ENCODE results near the gene RERE.

Gene RERE

GRCh38 chr1:8687538-8687937 is 129.9 kb downstream of the RERE start:
- DNase-seq (ENCODE audit: low read depth), result no peak

GRCh38 chr1:8687039-8687438 is 130.4 kb downstream of the RERE start:
- DNase-seq (ENCODE audit: low read depth), result no peak

- no peak for DNase-seq (ENCODE audit: low read depth)
Observed at GRCh38 chr1:8685463-8685862, 132.0 kb downstream of the RERE start.

GRCh38 chr1:8684590-8684989 is 132.8 kb downstream of the RERE start:
- DNase-seq (ENCODE audit: low read depth), result no peak

GRCh38 chr1:8682573-8682972 is 134.9 kb downstream of the RERE start:
- DNase-seq (ENCODE audit: low read depth), result no peak

GRCh38 chr1:8681911-8682310 is 135.5 kb downstream of the RERE start:
- no peak for DNase-seq (ENCODE audit: low read depth)

GRCh38 chr1:8680664-8681650 is 136.5 kb downstream of the RERE start:
- no peak for DNase-seq (ENCODE audit: low read depth)

- no peak for DNase-seq (ENCODE audit: low read depth)
Observed at GRCh38 chr1:8679929-8680663, 137.3 kb downstream of the RERE start.

- DNase-seq (ENCODE audit: low read depth), result no peak
Observed at GRCh38 chr1:8679395-8679800, 138.0 kb downstream of the RERE start.

GRCh38 chr1:8678673-8679394 is 138.6 kb downstream of the RERE start:
- no peak for DNase-seq (ENCODE audit: low read depth)

- no peak for DNase-seq (ENCODE audit: low read depth)
Observed at GRCh38 chr1:8677782-8678181, 139.7 kb downstream of the RERE start.

- no peak for DNase-seq (ENCODE audit: low read depth)
Observed at GRCh38 chr1:8676813-8677212, 140.6 kb downstream of the RERE start.

GRCh38 chr1:8676072-8676471 is 141.4 kb downstream of the RERE start:
- DNase-seq (ENCODE audit: low read depth), result no peak

- DNase-seq (ENCODE audit: low read depth), result no peak
Observed at GRCh38 chr1:8674912-8675311, 142.5 kb downstream of the RERE start.

- DNase-seq (ENCODE audit: low read depth), result no peak
Observed at GRCh38 chr1:8674481-8674880, 143.0 kb downstream of the RERE start.

GRCh38 chr1:8671306-8671917 is 146.0 kb downstream of the RERE start:
- no peak for DNase-seq (ENCODE audit: low read depth)

GRCh38 chr1:8670371-8670818 is 147.0 kb downstream of the RERE start:
- no peak for DNase-seq (ENCODE audit: low read depth)

- no peak for DNase-seq (ENCODE audit: low read depth)
Observed at GRCh38 chr1:8669606-8670335, 147.7 kb downstream of the RERE start.

GRCh38 chr1:8667869-8668594 is 149.4 kb downstream of the RERE start:
- DNase-seq (ENCODE audit: low read depth), result no peak

- no peak for DNase-seq (ENCODE audit: low read depth)
Observed at GRCh38 chr1:8666389-8667167, 150.9 kb downstream of the RERE start.

Data from stimulated activated CD4-positive, alpha-beta T cell treated with anti-CD3 and anti-CD28 coated beads, Interleukin-2, amount 100 ng/mL, for 4 hours (primary cell).